ENCODE measurements around the gene FGD5.

DNA sequence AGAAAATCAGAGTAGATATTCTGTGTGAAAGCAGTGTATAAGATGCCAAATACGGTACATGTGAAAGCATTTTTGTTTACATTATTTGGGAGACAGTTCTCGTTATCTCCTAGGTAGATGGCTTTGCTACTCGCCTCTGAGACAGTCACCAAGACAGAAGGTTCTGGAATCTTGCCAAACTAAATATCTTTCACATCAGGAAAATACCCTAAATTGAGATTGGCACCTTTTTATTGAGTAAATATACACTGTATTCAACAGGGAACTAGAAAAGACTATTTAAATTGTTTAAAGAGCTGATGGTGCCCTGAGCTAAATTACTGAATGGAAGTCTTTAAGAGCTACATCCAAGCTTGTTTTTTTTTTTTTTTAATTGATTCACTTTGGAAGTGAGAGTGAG lies 3.4 kb downstream of the FGD5 start:
- TF ChIP-seq TAF1 (IDR thresholded peaks at IDR 0.05; ENCODE audit: borderline replicate concordance, insufficient read depth, low read length) (no peak), REST (IDR thresholded peaks at IDR 0.05; ENCODE audit: insufficient read depth in 1 of 2, low read depth in 2 of 2, low read length in 2 of 2) (no peak), POLR2AphosphoS5 (IDR thresholded peaks at IDR 0.05; ENCODE audit: low read depth, low read length) (no peak), SIN3A (IDR thresholded peaks at IDR 0.05; ENCODE audit: borderline replicate concordance, insufficient read depth, low read length) (no peak), FOXP2 (optimal IDR thresholded peaks at IDR 0.05; ENCODE audit: borderline replicate concordance, extremely low read depth, extremely low read length, insufficient read depth) (no peak)

All from PFSK-1 (cell line).